ENCODE data around the gene LPO. TPM values are rescaled to one million over a fixed set of nuclear protein-coding genes. Genes with fewer than 3 reads are reported as not detected.

The LPO gene
- total RNA-seq, 1 experiment from 2014 or later, result 0.54 TPM

DNA sequence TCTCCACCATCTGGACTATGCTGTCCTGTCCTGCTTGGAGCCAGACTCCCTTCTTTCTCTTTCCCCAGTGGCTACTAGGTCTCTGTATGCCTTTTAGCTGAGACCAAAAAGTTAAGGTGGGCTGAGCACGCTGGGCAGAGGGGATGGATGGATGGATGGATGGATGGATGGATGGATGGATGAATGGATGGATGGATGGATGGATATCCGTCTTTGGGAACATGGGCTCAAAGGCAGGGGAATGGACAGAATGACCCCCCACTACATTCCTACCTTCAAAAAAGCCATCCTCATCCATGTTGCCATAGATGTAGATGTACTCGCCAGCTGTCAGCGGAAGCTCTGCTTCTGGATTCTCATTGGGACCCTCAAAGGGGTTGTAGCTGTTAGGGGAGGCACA is 77.4 kb downstream of the LPO start:
- Histone ChIP-seq H3K4me1 (peaks cover 16% of the 10 kb centered on the region), H3K9me3 (no peaks in the 10 kb centered on the region), H3K36me3 (ENCODE audit: control insufficient read depth, insufficient read depth, low read length) (no peaks in the 10 kb centered on the region), H3K4me3 (ENCODE audit: low read depth, low read length) (no peak overlapping the region), H3K27me3 (replicated peaks; ENCODE audit: control insufficient read depth, insufficient read depth, low read length) (no peaks in the 10 kb centered on the region)
- no peak for DNase-seq
- ChIA-PET CTCF (interaction anchor here (0.7 to 1.9 kb wide), 5 partner anchors 11 to 199 kb away, joined by 3 to 5 read pairs (median 3); partner anchors contain the start of genes MTMR4 and RNF43), POLR2A (no interaction called here)
- intact Hi-C loops (cut with micrococcal nuclease; ENCODE audit: unreplicated experiment), result loop anchor here (5.0 kb wide), 1 partner anchor 47 kb away; no protein-coding TSS in a partner anchor
- Mint-ChIP-seq H3K36me3 (ENCODE audit: insufficient read depth, unreplicated experiment) (no peaks in the 10 kb centered on the region), H3K27ac (ENCODE audit: unreplicated experiment) (no peak overlapping the region), H3K4me3 (ENCODE audit: unreplicated experiment) (no peak overlapping the region), H3K27me3 (ENCODE audit: insufficient read depth, unreplicated experiment) (no peaks in the 10 kb centered on the region), H3K4me1 (ENCODE audit: low read depth, unreplicated experiment) (peaks cover 20% of the 10 kb centered on the region), H3K9me3 (ENCODE audit: unreplicated experiment) (no peaks in the 10 kb centered on the region)
- TF ChIP-seq, protein P1, sequence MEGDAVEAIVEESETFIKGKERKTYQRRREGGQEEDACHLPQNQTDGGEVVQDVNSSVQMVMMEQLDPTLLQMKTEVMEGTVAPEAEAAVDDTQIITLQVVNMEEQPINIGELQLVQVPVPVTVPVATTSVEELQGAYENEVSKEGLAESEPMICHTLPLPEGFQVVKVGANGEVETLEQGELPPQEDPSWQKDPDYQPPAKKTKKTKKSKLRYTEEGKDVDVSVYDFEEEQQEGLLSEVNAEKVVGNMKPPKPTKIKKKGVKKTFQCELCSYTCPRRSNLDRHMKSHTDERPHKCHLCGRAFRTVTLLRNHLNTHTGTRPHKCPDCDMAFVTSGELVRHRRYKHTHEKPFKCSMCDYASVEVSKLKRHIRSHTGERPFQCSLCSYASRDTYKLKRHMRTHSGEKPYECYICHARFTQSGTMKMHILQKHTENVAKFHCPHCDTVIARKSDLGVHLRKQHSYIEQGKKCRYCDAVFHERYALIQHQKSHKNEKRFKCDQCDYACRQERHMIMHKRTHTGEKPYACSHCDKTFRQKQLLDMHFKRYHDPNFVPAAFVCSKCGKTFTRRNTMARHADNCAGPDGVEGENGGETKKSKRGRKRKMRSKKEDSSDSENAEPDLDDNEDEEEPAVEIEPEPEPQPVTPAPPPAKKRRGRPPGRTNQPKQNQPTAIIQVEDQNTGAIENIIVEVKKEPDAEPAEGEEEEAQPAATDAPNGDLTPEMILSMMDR (IDR thresholded peaks at IDR 0.05; ENCODE audit: insufficient read depth in 1 of 2, low read depth in 1 of 2, low read length in 1 of 2, severe bottlenecking in 1 of 2, unreplicated experiment in 1 of 2), result no peak
- no TSS peak for BruUV-seq (replicated peaks)

DNA sequence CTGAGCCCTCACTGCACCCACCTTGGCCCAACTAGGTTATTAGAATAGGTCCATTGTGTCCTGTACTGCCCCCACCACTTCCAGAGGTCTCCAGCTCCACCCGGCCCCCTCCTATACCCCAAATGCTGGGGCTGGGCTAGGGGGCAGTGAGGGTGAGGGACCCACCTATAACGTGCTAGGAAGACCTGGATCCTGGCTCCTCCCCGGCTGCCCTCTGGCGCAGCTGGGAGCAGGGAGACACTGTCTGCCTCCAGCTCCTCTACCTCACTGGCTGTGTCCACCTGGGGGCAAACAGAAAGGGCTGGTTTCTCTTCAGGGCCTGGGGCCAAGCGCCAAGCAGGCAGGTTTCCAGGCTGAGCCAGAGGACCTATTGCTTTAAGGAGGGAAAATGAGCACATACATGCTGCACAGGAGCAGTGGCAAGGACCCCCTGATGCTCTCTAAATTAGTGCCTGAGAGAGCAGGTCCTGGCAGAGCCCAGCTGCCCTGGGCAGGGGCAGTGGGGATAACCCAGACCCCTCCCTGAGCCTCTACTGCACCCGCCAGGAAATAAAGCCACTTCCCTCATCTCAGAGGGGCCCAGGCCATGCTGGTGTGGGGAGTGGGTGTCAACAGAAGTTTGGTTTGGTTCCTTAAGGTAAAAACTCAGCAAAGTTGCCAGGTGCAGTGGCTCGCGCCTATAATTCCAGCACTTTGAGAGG is 78.0 kb downstream of the LPO start:
- intact Hi-C loops (cut with micrococcal nuclease; ENCODE audit: unreplicated experiment), result loop anchor here (5.0 kb wide), 1 partner anchor 46 kb away; no protein-coding TSS in a partner anchor
- H3K9me3 Mint-ChIP-seq (ENCODE audit: unreplicated experiment), result no peaks in the 10 kb centered on the region
- Histone ChIP-seq H3K4me1 (peaks cover 16% of the 10 kb centered on the region), H3K36me3 (ENCODE audit: control insufficient read depth, insufficient read depth, low read length) (no peaks in the 10 kb centered on the region), H3K27me3 (replicated peaks; ENCODE audit: control insufficient read depth, insufficient read depth, low read length) (no peaks in the 10 kb centered on the region), H3K4me3 (ENCODE audit: low read depth, low read length) (no peak overlapping the region), H3K9me3 (no peaks in the 10 kb centered on the region)
- BruUV-seq (replicated peaks), result no TSS peak
- H3K27ac Mint-ChIP-seq (ENCODE audit: unreplicated experiment), result no peak overlapping the region
- H3K27me3 Mint-ChIP-seq (ENCODE audit: insufficient read depth, unreplicated experiment), result no peaks in the 10 kb centered on the region
- TF ChIP-seq, protein P1 (IDR thresholded peaks at IDR 0.05; ENCODE audit: insufficient read depth in 1 of 2, low read depth in 1 of 2, low read length in 1 of 2, severe bottlenecking in 1 of 2, unreplicated experiment in 1 of 2), result no peak
- peaks cover 20% of the 10 kb centered on the region for H3K4me1 Mint-ChIP-seq (ENCODE audit: low read depth, unreplicated experiment)
- POLR2A ChIA-PET, result no interaction called here
- H3K36me3 Mint-ChIP-seq (ENCODE audit: insufficient read depth, unreplicated experiment), result no peaks in the 10 kb centered on the region
- no peak overlapping the region for H3K4me3 Mint-ChIP-seq (ENCODE audit: unreplicated experiment)
- DNase-seq, result peak in 1 of 2 experiments; percentile 33
- CTCF ChIA-PET, result interaction anchor here (0.6 to 1.9 kb wide), 12 partner anchors 9 to 434 kb away, joined by 3 to 84 read pairs (median 4); partner anchors contain the start of genes MTMR4 and RNF43

DNA sequence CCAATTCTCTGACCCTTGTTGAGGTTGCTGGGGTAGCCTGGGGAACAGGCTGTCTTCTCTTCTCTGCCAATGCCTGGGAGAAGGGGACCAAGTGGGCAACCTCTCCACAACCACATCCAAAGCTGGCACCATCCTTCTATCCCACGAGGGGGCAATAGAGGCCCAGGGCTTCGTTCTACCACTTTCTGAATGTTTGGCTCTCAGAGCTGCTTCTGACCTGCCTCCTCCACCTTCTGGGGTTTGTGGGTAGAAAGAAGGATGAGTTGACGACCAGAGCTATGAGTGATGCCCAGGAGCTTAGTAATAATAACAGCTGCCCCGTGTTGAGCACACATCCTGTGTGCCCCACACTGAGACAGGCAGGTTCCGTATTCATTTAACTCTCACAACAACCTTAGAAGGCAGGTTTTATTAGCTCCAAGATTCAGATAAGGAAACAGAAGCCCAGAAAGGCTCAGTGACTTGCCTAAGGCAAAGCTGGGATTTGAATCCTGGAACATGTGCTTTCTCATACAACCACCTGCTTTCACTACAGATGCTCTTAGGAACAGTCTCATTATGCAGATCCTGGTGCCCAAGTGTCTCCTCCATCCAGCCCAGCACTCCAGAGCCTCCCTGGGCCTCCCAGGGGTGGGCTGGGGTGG is 79.2 kb downstream of the LPO start:
- Mint-ChIP-seq H3K27ac (ENCODE audit: unreplicated experiment) (peak overlapping the region; percentile 8), H3K27me3 (ENCODE audit: insufficient read depth, unreplicated experiment) (no peaks in the 10 kb centered on the region), H3K36me3 (ENCODE audit: insufficient read depth, unreplicated experiment) (no peaks in the 10 kb centered on the region), H3K4me1 (ENCODE audit: low read depth, unreplicated experiment) (peaks cover 20% of the 10 kb centered on the region), H3K9me3 (ENCODE audit: unreplicated experiment) (no peaks in the 10 kb centered on the region), H3K4me3 (ENCODE audit: unreplicated experiment) (no peak overlapping the region)
- no peaks in the 10 kb centered on the region for H3K9me3 ChIP-seq
- no TSS peak for BruUV-seq (replicated peaks)
- H3K36me3 ChIP-seq (ENCODE audit: control insufficient read depth, insufficient read depth, low read length), result no peaks in the 10 kb centered on the region
- CTCF ChIA-PET, result interaction anchor here (0.6 to 1.9 kb wide), 30 partner anchors 9 to 215 kb away, joined by 3 to 84 read pairs (median 5); partner anchors contain the start of genes RNF43 and SUPT4H1
- TF ChIP-seq, protein P1 (IDR thresholded peaks at IDR 0.05; ENCODE audit: insufficient read depth in 1 of 2, low read depth in 1 of 2, low read length in 1 of 2, severe bottlenecking in 1 of 2, unreplicated experiment in 1 of 2), result peak; percentile 86 to 91
- H3K4me1 ChIP-seq, result peaks cover 16% of the 10 kb centered on the region
- no peaks in the 10 kb centered on the region for H3K27me3 ChIP-seq (replicated peaks; ENCODE audit: control insufficient read depth, insufficient read depth, low read length)
- POLR2A ChIA-PET, result interaction anchor here (1.0 to 1.3 kb wide), 2 partner anchors 47 to 100 kb away, joined by 6 to 11 read pairs; partner anchors contain the start of gene RNF43
- intact Hi-C loops (cut with micrococcal nuclease; ENCODE audit: unreplicated experiment), result loop anchor here (1.0 to 5.0 kb wide), 4 partner anchors 45 to 201 kb away; partner anchors contain the start of gene RNF43
- no peak overlapping the region for H3K4me3 ChIP-seq (ENCODE audit: low read depth, low read length)
- DNase-seq, result peak; percentile 77 to 83

Measured in Caco-2 (cell line).